NCI-H2227 (cell line): Measurements from ENCODE around the gene YIPF6.
"Not testable (repeated sequence)": the region's sequence is repeated elsewhere in the genome, so short reads cannot be mapped to it uniquely, and the experiment has no call there.

Experiments
- DNase-seq: peaks from one replicate; lab custom pipeline; 2025; ENCODE audit not compliant: unreplicated experiment; lab: John Stamatoyannopoulos, UW

Gene YIPF6

DNA sequence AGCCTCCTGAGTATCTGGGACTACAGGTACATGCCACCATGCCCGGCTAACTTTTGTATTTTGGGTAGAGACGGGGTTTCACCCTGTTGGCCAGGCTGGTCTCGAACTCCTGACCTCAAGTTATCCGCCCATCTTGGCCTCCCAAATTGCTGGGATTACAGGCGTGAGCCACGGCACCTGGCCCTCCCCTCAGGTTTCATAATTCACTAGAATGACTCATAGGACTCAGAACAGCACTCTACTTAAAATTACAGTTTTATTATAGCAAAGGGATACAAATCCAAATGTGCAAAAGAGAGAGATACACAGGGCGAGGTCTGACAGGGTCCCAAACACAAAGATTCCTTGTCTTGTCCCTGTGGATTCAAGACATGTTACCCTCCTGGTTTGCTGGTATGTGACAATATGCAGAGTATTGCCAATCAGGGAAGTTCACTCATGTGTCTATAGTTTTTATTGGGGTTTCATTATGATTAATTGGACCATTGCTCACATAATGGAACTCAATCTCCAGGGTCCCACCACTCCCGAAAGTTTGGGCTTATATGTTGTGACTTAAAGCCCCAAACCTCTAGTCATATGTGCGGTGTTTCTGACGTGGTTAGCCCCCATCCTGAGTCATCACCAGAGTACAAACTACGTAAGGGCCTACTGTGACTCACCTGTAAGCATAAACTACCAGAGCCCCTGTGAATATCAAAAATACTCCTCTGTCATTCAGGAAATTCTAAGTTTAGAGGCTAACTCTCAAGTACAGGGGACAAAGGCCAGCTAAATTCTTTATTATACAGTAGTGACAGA is 5.2 kb downstream of the YIPF6 start:
- DNase-seq = no peak

DNA sequence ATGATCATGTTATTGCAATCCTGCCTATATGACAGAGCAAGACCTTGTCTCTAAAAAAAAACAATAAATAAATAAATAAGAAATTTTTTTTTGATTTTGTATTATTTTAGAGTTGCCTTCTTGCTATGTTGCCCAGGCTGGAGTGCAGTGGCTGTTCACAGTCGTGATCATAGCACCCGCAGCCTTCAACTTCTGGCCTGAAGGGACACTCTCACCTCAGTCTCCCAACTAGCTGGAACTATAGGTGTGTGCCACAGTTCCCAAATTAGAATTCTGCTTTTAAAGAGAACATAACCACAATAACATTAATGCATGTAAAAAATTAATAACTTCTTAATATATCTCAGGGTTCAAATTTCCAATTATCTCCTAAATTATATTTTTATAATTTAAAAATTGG is 7.8 kb downstream of the YIPF6 start:
- no peak for DNase-seq

GRCh38 chrX:68508799-68509198 is 9.9 kb downstream of the YIPF6 start:
- DNase-seq = no peak

DNA sequence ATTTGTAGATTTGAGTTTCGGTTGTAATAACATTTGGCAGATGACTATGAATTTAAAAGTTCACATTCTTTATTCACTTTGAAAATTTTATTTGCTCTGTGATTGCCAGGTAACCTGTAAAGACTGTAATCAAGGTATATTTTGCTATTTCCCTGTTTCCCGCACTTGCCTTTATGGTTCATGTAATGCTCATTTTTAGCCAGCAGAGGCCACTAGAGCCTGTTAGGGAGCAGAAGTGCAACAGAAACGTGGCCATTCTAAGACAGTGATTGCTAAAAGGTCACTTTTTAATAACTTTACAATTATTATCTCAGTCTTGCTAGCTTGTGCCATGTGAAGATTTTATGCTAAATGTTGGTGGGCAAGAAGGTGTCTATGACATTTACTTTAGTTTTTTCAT is 12.4 kb downstream of the YIPF6 start:
- DNase-seq = peak; percentile 76

- not testable (repeated sequence) for DNase-seq
Observed at GRCh38 chrX:68524680-68525079, 25.8 kb downstream of the YIPF6 start.

- DNase-seq = no peak
Observed at GRCh38 chrX:68532831-68533533, 34.1 kb downstream of the YIPF6 start.

GRCh38 chrX:68533656-68534055 is 34.8 kb downstream of the YIPF6 start:
- DNase-seq = no peak

GRCh38 chrX:68534691-68535090 is 35.8 kb downstream of the YIPF6 start:
- no peak for DNase-seq

DNA sequence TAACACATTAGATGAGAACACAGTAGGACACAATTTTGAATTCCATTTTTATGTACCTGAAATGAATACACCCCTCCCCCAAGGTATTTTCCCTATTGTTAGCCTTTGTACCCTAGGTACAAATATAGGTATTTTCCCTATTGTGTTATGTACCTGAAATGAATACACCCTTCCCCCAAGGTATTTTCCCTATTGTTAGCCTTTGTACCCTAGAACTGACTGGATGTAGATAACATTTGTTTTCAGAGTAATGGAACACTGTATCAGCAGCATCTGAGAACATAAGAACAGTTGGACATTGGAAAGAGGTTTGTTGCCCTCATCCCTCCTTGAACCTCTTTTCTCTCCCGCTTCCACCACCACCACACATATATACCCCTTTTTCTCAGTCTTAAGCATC is 37.6 kb downstream of the YIPF6 start:
- no peak for DNase-seq

GRCh38 chrX:68536884-68537283 is 38.0 kb downstream of the YIPF6 start:
- no peak for DNase-seq

GRCh38 chrX:68550193-68550592 is 51.3 kb downstream of the YIPF6 start:
- DNase-seq = no peak

- DNase-seq = no peak
Observed at GRCh38 chrX:68556036-68556435, 57.2 kb downstream of the YIPF6 start.

DNA sequence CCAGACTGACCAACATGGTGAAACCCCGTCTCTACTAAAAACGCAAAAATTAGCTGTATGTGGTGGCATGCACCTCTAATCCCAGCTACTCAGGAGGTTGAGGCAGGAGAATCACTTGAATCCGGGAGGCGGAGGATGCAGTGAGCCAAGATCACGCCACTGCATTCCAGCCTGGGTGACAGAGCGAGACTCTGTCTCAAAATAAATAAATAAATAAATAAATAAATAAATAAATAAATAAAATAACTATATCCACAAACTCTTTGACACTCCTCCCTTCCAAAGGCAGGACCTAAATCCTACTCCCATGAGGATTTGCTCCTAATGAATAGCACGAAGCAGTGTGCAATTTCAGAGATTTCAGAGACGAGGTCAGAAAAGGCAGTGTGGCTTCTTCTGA is 58.3 kb downstream of the YIPF6 start:
- not testable (repeated sequence) for DNase-seq

GRCh38 chrX:68559905-68560304 is 61.1 kb downstream of the YIPF6 start:
- DNase-seq = not testable (repeated sequence)

DNA sequence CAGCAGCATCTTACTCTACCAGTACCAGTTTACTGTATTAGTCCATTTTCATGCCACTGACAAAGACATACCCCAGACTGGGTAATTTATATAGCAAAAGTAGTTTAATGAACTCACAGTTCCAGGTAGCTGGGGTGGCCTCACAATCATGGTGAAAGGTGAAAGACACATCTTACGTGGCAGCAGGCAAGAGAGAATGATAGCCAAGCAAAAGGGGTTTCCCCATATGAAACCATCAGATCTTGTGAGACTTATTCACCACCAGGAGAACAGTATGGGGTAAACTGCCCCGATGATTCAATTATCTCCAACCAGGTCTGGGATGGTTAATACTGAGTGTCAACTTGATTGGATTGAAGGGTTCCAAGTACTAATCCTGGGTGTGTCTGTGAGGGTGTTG is 69.3 kb downstream of the YIPF6 start:
- DNase-seq = no peak

- no peak for DNase-seq
Observed at GRCh38 chrX:68570598-68570997, 71.7 kb downstream of the YIPF6 start.

DNA sequence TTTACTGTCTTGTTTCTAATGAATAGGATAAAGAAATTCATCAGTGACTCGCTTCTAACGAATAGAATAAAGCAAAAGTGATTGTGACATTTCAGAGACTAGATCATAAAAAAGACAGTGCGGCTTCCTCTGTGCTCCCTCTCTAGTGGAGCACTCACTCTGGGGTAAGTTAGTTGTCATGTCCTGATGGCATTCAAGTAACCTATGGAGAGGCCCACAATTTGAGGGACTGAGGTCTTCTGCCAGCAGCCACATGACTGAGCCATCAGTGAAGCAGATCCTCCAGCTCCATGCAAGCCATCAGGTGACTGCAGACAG is 72.4 kb downstream of the YIPF6 start:
- no peak for DNase-seq

DNA sequence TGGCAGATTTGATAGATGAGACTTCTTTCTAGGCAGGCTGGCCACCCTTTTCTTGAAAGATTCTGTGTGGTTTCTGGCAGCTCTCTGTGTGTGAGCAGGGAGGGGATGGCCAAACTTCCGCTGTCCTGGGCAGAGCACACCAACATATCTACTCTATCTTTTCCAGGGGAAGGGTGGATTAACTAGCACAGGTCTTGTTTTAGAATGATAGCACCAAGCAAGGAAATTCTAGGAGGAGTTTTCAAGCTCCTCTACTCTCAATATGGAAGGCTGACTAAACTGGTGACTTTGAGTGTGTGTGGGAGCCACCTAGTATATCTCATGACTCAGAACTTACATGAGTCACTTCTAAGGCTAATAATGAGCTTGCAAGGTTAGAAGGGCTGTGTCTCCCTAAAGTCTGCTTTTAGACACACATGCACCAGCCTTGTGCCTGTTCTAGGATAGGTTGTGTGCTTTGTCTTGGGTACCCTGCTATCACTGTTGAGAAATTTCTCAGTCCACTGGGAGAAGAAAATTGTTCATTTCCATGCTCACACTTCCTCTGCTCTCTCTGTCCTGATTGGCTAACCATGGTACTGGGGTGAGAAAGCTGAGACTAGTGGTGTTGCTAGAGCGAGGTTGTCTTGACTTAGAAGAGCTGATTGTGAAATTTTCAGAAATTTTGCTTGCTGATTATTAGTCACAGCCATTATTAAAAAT is 72.9 kb downstream of the YIPF6 start:
- no peak for DNase-seq

DNA sequence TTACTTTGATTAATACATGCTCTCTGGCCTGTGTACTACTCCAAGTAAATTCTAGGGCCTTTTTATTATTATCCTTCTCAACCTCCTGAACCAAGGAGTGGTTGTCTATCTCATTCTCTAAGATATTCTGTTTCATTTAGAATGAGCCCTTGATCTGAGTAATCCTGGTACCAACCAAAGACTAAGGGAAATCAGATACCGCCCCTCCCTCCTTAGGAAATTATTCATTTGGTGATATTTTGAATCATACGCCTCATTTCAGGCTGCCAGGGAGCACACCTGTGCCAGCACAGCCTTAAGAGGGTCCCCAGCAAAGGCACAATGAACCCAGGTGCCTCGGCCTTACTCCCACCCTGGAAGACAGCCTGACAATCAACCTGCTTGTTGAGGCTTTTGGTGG is 75.4 kb downstream of the YIPF6 start:
- no peak for DNase-seq

GRCh38 chrX:68579810-68580209 is 81.0 kb downstream of the YIPF6 start:
- no peak for DNase-seq

DNA sequence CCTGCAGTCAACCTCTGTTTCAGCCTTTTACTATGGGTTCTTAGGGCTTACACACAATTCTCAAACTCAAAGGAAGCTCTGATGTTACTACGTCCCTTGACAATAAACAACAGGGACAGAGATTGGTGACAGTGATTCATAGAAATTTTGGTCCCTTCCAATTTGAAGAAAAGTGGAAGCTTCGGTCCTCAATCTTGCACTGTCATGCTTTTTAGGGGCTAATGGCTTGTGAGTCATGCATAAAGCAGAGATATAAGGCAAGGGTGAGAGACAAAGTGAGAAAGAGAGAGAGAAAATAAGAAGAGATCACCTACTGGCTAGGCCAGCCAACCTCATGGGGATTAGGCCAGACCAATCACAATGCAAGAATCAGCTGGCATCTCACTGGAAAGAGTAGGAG is 85.4 kb downstream of the YIPF6 start:
- no peak for DNase-seq
